Tongue (tissue), 2 donors: Measurements from ENCODE around the gene RIMS3. TPM values are rescaled to one million over a fixed set of nuclear protein-coding genes. Genes with fewer than 3 reads are reported as not detected.

Source experiments
- DNase-seq: peaks from one replicate; pipeline ENCODE4 v3.0.0-alpha.2; 2015
- total RNA-seq: library from RNA; depleted of rRNA; stranded (reverse); fragments of >200 nt; gene quantifications from one replicate; pipeline ENCODE4 v1.2.3, GENCODE V29; 2014

Gene RIMS3
- total RNA-seq, 1 donor from 2014 or later = 1.7 TPM

DNA sequence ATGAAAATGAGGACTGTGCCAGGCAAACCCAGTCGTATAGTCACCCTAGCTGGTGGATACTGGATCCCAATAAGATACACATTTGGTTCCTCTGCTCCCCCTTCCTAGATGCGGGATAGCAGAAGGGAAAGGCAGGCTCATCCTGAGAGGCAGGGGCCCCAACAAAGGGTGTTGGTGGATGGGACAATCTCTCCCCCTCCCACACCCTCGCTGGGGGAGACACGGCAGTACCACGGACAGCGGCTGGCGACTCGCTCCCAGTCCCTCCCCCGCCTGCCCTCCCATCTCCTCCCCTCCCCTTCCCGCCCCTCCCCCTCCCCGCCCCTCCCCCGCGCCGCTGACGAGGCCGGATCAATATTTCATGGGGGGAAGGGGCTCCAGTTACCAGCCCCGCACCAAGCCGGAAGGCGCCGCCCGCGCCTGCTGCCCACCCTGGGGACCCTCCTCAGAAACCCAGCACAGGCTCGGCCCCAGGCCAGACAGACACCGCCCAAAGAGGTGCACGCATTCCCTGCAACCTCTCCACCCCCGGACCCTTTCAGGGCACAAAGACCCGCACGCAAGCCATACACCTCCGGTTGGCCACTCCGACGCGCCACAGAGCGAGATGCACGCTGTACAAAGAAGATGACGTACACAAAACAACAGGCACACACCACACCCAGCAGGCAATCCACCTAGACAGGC lies 11.5 kb downstream of the RIMS3 start:
- DNase-seq = peak; percentile 49

GRCh38 chr1:40652979-40653378 lies 12.5 kb downstream of the RIMS3 start:
- DNase-seq = no peak

DNA sequence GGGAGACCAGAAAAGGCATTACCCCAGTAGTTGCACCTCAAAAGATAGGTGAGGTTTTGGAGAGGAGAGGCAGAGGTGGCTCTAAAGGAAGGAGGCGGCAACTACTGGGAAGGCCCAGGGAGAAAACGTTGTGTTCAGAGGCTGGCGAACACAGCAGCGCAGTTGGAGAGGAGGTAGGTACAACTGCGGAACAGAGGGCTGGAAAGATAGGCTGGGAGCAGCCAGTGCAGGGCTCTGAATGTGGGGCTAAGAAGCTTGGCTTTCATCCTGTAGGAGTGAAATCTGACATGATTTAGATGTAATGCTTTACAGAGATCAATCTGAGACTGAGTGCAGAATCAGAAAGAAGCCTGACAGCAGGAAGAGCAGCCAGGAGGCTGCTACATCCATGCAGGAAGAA lies 13.0 kb downstream of the RIMS3 start:
- no peak for DNase-seq

DNA sequence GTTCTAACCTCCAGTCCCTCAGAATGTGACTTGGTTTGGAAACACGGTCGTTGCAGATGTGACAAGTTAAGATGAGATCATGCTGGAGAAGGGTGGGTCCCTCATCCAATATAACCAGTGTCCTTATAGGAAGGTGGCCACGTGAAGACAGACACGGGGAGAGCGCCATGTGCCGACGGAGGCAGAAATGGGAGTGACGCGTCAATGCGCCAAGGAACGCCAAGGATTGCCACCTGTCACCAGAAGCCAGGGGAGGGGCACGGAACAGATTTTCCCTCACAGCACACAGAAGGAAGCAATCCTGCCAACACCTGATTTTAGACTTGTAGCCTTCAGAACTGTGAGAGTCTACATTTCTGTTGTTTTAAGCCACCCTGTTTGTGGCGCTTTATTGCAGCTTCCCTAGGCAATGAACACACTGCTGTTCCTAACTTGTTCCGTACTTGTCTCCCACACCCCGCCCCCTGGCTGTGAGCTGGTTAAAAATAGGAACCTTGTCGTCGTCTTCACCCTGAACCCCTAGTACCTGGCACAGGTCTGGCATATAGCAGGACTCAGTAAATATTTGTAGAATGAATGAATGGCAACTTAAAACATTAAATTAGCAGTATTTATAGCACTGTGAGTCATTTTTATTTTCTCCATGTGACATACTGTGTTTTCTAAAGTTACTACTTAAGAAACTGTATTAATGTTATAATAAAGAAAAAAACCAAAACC lies 14.2 kb downstream of the RIMS3 start:
- no peak for DNase-seq

DNA sequence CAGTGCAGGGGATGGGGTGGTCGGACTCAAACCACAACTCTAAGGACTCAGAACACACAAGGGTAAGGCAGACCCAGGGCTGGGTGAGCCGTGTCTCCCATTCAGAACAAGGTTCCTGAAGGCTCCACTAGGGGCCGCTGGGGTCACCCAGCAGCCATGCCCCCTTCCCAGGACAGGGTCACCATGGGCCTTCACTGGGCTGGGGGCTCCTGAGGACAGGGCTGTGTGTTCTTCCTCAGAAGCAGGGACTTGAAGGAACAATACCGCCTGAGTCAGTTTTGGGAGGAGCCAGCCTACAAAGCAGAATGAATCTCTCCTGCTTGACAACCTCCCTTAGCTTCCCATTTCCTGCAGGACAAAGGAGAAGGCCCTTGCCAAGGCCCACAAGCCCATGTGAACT lies 15.4 kb downstream of the RIMS3 start:
- no peak for DNase-seq

GRCh38 chr1:40649592-40649930 lies 15.9 kb downstream of the RIMS3 start:
- no peak for DNase-seq

- no peak for DNase-seq
Measured at GRCh38 chr1:40648928-40649591, 16.4 kb downstream of the RIMS3 start.

- DNase-seq = no peak
Measured at GRCh38 chr1:40648200-40648599, 17.3 kb downstream of the RIMS3 start.

DNA sequence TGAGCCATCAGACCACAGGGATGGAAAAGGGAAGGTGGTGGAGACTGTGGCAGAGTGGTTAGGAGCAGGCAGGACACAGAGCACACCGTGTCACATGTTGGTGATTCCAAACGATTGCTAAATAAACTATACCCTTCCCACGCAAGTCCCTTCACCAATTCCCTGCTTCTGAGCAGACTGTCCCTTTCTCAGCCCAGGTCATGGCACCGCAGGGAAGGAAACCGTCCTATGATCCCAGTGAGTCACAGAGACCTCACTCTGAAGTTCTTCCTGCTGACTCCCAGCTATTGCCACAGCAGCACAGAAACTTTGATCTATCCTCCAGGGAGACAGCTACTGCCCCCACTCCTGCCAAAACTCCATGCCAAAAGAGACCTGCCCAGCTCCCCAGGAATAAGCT lies 19.2 kb downstream of the RIMS3 start:
- no peak for DNase-seq

DNA sequence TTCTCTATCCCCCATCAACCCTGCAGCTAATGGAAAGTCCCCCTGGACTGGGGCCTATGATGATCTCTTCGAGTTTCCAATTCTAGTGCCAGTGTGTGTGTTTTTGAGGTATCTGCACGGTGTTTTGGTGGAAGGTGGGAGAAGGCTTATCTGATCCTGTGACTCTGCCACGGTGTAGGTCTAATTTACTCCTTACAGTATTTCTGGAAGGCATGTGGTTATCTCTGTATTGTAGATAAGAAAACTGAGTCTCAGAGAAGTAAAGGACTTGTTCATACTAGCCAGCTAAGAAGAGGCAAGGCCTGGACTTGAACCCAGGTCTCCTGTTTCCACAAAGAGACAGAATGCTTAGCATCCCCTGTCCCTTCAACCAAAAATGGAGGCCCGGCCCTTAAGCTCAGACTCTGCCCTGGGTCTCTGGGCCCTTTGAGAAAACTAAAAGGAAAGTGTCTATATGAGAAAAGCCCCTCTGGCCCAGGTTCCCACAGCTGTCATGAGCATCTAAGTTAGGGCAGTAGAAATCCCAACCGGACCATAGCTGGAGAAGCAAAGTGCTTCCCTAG lies 20.3 kb downstream of the RIMS3 start:
- no peak for DNase-seq

- DNase-seq = no peak
Measured at GRCh38 chr1:40641601-40642242, 23.8 kb downstream of the RIMS3 start.

GRCh38 chr1:40640314-40641076 lies 25.0 kb downstream of the RIMS3 start:
- no peak for DNase-seq

DNA sequence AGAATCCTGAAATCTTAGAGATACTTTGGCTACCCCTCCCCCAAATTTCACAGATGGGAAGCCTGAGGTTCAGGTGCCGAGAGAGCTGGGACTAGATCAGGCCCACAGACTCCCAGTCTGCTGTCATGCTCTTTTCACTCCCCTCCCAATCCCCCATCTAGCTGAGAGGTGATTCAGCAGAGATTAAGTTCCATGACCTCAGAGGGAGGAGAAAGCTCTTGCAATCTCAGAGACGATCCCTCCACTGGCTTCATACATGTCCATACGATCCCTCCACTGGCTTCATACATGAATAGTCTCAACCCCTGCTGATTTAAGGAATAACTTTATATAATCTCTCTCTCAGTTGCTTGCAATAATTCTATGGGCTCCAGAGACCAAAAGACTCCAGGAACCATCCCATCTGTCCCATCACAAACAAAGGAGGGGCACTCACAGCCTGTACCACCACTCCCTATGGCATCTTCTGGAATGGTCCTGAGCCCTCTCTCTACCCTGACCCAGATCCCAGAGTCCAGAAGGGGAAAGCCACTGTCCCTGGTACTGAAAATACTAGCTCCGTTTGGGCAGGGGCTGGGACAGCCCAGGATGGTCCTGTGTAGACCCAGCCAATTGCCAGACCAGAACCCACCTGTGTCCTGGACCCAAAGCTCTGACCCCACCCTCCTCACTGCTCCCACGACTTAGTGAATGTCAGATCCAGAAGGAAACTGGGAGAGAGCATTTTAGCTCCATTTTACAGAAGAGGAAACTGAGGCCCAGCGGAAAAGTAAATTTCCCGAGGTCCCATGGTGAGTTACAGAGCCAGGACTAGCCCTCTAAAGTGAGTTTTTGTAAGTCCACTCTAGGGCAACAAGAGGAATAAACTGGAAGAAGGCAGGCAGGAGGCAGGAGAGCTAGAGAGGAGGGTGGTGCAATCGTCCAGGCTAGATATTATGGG lies 27.1 kb downstream of the RIMS3 start:
- no peak for DNase-seq

DNA sequence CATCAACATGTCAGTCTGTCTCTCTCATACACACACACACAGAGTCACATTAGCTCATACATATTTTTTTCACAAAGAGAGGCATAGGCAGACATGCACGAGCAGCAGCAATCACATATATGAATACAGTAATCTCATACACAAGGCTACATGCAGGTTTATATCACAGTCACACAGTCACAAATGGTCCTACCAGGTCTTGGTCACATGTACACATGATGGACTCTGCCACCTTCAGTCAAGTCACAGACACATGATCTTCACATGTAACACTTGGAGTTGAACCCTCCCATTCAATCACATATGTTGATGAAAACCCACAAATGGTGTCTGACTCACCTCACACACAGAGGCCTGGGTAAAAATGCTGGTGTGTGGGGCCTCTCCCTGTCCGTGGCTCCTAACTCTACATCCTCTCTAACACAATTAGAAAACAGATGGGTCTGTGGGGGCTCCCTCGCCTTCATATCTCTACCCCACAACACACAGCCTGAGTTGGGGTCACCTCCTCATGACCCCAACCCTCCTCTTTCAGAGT lies 27.9 kb downstream of the RIMS3 start:
- DNase-seq = no peak

- DNase-seq = no peak
Measured at GRCh38 chr1:40636777-40637176, 28.7 kb downstream of the RIMS3 start.

DNA sequence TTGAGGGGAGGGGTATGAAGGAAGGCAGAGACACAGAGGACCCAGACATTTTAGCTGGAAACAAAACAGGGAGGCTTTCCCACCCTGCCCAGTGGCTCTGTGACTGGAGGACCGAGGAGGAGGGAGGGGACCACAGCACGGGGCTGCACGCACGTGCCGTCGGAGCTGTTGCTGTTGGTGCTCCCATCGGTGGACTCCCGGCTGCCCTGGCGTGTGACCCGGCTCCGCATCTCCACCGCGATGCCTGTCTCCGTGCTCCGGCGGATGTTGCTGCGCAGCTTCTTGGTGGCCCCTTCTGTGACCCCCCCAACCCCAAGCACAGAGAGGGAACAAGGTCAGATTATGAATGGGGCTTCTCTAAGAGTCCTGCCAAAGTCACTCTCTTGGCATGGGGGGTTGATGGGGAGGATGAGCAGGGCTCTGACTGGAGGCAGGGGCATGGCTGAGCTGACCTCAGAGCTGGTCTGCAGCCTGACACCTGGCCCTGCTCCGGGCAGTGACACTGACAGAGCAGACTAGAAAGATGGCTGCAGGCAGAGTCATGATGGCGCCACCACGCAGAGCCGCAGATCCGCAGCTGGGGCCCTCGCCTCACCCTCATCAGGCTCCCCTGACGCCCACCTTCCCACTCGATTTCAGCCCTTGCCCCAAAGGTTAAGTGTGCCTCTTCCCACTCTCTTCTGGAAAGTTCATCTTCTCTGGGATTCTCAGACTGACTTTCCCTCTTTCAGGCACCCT lies 29.6 kb downstream of the RIMS3 start:
- DNase-seq = no peak

GRCh38 chr1:40634901-40635655 lies 30.4 kb downstream of the RIMS3 start:
- DNase-seq = no peak

DNA sequence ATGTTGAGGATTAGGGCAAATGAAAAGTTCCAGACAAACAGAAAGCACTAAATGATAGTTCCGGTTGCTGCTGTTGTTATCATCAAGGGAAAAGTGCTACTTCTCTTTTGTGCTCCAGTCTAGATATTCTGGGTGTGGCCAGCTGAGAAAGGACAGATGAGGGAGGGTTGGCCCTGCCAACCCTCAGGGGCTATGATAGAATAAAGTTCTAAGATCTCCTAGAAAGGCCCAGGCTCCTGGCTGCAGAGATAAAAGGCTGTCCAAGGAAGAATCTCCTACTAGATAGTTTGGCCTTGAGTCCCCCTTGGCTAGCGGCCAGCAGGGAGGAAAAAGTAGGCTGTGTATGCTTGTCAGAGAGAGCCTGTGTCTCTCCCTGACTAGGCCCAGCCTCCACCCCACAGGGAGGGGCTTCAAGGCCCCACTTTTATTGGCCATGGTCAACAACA lies 31.5 kb downstream of the RIMS3 start:
- DNase-seq = peak; percentile 34

- DNase-seq = no peak
Measured at GRCh38 chr1:40633523-40633922, 32.0 kb downstream of the RIMS3 start.
